Thoracic aorta (tissue), 2 donors: Measurements from ENCODE around the gene MTUS2. TPM values are rescaled to one million over a fixed set of nuclear protein-coding genes. Genes with fewer than 3 reads are reported as not detected.

Source experiments
- ATAC-seq: fragments of 150-250 bp; one replicate; pipeline ENCODE4 v1.8.0; 2017; ENCODE audit warnings: low read depth; ENCODE audit not compliant: insufficient number of reproducible peaks, low FRiP score
- DNase-seq: peaks from one replicate; pipeline ENCODE4 v3.0.0-alpha.2; 2020; ENCODE audit warnings: low spot score
- H3K27ac ChIP-seq, 2 donors: fragments of 200-600 bp; sonication (generic); 1 replicate in 1 of 2; 2 replicates in 1 of 2; pipeline ENCODE4 v1.5.1; 2016; ENCODE audit warnings: mild to moderate bottlenecking in 2 of 2, moderate library complexity in 2 of 2
- H3K27me3 ChIP-seq: fragments of 200-600 bp; sonication (generic); replicated peaks from 2 replicates; pipeline ENCODE4 v1.6.0; 2016; ENCODE audit warnings: mild to moderate bottlenecking; ENCODE audit not compliant: insufficient read depth
- H3K36me3 ChIP-seq: fragments of 200-600 bp; sonication (generic); one replicate; pipeline ENCODE4 v1.5.1; 2016
- H3K4me1 ChIP-seq, 2 donors: fragments of 200-600 bp; sonication (generic); 1 replicate in 1 of 2; 2 replicates in 1 of 2; pipeline versions ENCODE4 v1.5.1 to v1.6.0; 2016; ENCODE audit warnings: low read depth in 2 of 2, mild to moderate bottlenecking in 1 of 2; ENCODE audit not compliant: control insufficient read depth in 1 of 2
- H3K4me3 ChIP-seq: fragments of 200-600 bp; sonication (generic); 2 replicates; pipeline ENCODE4 v1.5.1; 2016; ENCODE audit warnings: mild to moderate bottlenecking
- H3K9me3 ChIP-seq: fragments of 200-600 bp; sonication (generic); 2 replicates; pipeline ENCODE4 v1.5.1; 2016
- total RNA-seq, 2 donors: library from RNA; depleted of rRNA; stranded (reverse); fragments of >200 nt; gene quantifications; one replicate each; pipeline versions ENCODE4 v1.1.0 to v1.2.3, GENCODE V29; 2016
- TF ChIP-seq, protein P1 (sequence below): fragments of 200-600 bp; sonication (generic); IDR thresholded peaks from one replicate; pipeline ENCODE4 v1.5.1; 2019; ENCODE audit warnings: antibody characterized with exemption

The MTUS2 gene
- total RNA-seq, 2 donors from 2014 or later: 14.9 to 26.4 TPM

DNA sequence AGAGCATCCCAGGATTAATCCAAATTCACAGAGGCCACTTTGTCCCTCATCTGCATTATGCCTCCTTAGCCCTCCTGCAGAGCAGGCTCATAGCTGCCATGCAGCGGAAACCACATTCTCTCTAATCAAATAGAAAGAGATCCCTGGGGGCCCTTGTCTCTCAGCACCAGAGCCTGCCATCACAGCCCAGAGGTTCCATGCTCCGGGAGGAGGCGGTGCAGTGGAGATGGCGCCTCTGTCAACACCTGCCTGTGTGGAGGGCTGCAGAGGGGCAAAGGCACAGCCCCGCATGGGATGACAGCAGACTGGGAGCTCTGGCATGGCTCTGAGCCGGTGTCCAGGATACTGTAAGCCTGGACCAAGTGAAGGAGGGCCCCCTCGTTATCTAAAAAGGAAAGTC is 664.1 kb downstream of the MTUS2 start:
- Histone ChIP-seq H3K27me3 (no peaks in the 10 kb centered on the region), H3K4me3 (no peak overlapping the region), H3K36me3 (peaks cover 3% of the 10 kb centered on the region), H3K9me3 (no peaks in the 10 kb centered on the region), H3K27ac (no peak overlapping the region), H3K4me1 (no peaks in the 10 kb centered on the region)
- TF ChIP-seq, protein P1, sequence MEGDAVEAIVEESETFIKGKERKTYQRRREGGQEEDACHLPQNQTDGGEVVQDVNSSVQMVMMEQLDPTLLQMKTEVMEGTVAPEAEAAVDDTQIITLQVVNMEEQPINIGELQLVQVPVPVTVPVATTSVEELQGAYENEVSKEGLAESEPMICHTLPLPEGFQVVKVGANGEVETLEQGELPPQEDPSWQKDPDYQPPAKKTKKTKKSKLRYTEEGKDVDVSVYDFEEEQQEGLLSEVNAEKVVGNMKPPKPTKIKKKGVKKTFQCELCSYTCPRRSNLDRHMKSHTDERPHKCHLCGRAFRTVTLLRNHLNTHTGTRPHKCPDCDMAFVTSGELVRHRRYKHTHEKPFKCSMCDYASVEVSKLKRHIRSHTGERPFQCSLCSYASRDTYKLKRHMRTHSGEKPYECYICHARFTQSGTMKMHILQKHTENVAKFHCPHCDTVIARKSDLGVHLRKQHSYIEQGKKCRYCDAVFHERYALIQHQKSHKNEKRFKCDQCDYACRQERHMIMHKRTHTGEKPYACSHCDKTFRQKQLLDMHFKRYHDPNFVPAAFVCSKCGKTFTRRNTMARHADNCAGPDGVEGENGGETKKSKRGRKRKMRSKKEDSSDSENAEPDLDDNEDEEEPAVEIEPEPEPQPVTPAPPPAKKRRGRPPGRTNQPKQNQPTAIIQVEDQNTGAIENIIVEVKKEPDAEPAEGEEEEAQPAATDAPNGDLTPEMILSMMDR: no peak
- DNase-seq (no peak), ATAC-seq (no peak)

DNA sequence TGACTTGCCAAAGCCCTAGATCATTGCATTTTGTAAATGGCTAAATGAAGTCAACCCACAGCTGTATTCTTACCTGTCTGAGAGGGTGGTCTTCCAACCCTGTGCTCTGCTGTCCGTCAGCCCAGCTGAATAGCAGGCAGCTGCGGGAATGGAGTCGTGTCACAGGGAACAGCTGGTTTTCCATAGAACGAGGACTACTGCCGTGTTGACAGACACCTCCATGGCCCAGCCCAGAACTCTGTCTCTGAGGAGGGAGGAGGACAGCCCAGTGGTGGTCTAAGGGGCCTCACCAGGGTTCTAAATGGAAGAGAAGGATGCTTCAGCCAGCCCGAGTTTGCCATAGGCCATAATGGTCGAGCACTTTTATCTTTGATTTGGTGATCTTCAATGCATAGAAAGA is 664.7 kb downstream of the MTUS2 start:
- no peak for ATAC-seq
- no peaks in the 10 kb centered on the region for H3K4me1 ChIP-seq
- H3K9me3 ChIP-seq: no peaks in the 10 kb centered on the region
- no peak overlapping the region for H3K27ac ChIP-seq
- peaks cover 3% of the 10 kb centered on the region for H3K36me3 ChIP-seq
- DNase-seq: no peak
- no peaks in the 10 kb centered on the region for H3K27me3 ChIP-seq
- H3K4me3 ChIP-seq: no peak overlapping the region
- TF ChIP-seq, protein P1: no peak

DNA sequence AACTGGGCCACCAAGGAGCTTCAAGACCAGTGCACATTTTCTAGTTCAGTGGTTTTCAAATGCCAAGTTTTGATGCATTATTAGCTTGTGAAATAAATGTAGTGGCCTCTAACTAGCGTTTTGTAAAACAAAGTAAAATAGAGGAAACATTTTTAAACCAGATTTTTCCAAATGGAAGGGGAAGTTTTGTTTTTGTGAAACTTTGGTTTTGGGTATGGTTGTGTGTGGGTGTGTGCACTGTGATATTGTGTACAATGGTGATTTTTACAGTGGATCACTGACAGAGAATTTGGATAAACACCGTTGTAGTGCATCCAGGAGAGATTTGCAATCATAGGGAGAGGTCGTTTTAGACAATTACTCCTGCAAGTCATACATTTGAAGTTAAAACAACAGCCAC is 666.4 kb downstream of the MTUS2 start:
- Histone ChIP-seq H3K27ac (no peak overlapping the region), H3K4me1 (no peaks in the 10 kb centered on the region), H3K36me3 (peaks cover 3% of the 10 kb centered on the region), H3K9me3 (no peaks in the 10 kb centered on the region), H3K27me3 (no peaks in the 10 kb centered on the region), H3K4me3 (no peak overlapping the region)
- TF ChIP-seq, protein P1: no peak
- DNase-seq: no peak
- ATAC-seq: no peak

DNA sequence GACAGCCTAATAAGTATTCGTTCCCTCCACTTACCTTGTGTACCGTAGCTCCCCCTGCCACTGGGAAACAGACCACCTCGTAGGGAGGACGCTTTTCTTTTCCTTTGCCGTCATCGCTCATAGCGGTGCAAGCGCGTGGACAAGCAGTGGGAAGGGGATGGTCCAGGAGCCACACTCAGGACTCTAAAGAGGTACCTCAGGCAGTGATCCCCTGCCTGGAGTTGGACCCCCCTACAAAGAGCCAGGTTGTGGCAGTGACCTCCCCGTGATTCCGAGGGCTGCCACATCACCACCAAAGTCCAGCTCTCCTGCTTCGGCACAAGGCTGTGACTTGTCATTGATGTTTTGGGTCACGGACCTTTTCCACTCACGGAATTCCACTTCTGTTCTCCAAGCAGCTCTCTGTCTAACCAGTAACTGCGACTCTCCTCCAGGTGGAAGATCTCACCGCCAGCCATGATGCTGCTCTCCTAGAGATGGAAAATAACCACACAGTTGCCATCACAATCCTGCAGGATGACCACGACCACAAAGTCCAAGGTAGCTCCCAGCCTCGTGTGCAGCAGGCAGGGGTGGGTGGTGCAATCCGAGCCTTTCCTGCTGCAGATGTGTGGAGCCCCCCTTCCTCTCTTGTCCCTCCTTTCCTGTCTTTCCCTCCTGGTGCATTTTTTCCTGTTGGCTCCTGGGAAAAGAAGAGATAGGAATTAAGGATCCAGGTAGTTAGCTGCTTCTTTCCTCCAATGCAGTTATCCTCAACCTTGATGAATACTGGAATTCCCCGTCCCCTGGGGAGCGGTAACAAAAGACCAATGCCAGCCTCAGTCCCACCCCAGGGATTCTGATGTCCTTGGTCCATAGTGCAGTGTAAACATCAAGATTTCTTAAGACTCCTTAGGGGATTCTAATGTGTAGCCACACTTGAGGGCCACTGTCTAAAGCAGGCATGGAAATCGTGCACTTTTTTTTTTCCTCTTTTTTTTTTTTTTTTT is 667.6 kb downstream of the MTUS2 start:
- Histone ChIP-seq H3K4me3 (no peak overlapping the region), H3K27me3 (no peaks in the 10 kb centered on the region), H3K9me3 (no peaks in the 10 kb centered on the region), H3K27ac (no peak overlapping the region), H3K4me1 (no peaks in the 10 kb centered on the region), H3K36me3 (peaks cover 3% of the 10 kb centered on the region)
- ATAC-seq (no peak), DNase-seq (no peak)
- TF ChIP-seq, protein P1: no peak

DNA sequence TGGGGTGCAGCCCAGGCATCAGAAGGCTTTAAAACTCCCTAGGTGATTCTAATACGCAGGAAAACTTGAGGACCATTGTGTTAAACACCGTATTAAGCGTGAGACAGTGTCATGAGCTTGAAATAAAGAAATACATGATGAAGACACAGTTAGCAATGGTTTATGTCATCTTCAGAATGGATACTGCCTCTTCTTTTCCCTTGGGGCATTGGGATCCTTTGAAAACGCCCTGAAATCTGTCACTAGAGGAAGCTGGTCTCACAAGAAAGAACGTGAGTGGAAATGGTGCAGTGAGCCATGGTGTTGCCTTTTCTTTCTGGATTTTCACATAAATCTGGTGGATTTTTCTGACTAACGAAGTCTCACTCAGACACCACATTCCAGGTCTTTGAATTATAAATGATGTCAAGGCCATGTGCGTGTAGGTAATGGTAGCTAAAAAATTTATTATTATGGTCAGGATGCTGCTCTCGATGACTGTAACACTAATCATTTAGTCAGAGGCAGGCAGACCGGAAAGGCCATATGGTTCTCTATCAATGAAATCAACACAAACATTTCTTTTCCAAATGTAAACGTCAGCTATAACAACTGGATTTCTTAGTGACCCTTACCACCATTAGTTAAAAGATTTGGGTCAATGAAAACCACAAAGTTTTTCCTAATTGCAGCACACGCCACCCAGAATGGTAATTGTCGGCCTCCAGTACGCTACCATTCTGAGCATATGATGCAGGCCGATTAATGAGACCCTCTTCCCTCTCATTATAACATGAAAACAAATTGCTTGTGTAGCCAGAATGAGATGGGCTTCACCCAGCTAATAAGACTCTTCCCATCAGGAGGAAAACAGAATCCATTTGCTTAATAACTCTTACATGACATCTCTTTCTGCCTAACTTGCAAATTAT is 669.8 kb downstream of the MTUS2 start:
- Histone ChIP-seq H3K9me3 (no peaks in the 10 kb centered on the region), H3K27ac (no peak overlapping the region), H3K4me1 (no peaks in the 10 kb centered on the region), H3K27me3 (no peaks in the 10 kb centered on the region), H3K4me3 (no peak overlapping the region), H3K36me3 (peaks cover 9% of the 10 kb centered on the region)
- no peak for ATAC-seq
- TF ChIP-seq, protein P1: no peak
- DNase-seq: no peak
